Panc1 (cell line): ENCODE measurements around the gene FKBP1B. TPM values are rescaled to one million over a fixed set of nuclear protein-coding genes. Genes with fewer than 3 reads are reported as not detected.

ENCODE experiments used
- ATAC-seq: fragments of 200-7000 bp; cut with Tn5 transposase; 2 replicates; pipeline ENCODE4 v1.9.1; 2020; ENCODE audit warnings: mild to moderate bottlenecking, moderate library complexity
- BruUV-seq: library from RNA; stranded (reverse); fragments of 400-500 nt; replicated peaks from 2 replicates; lab custom pipeline; 2021; lab: Mats Ljungman, UMichigan
- CTCF ChIA-PET: fragments of 300-600 bp; sonication (Branson Sonifier 250); formaldehyde crosslinking; loops from one replicate; lab custom pipeline; 2022; ENCODE audit warnings: antibody characterized with exemption; lab: Charles Lee
- POLR2A ChIA-PET: fragments of 300-600 bp; sonication (Branson Sonifier 250); formaldehyde crosslinking; loops from one replicate; lab custom pipeline; 2022; ENCODE audit warnings: antibody characterized with exemption; lab: Charles Lee
- DNase-seq: peaks from one replicate; pipeline ENCODE4 v3.0.0-alpha.2; 2010; ENCODE audit warnings: low read depth, low spot score
- H3K27ac ChIP-seq: 2 replicates; pipeline ENCODE4 v1.5.1; 2011; ENCODE audit warnings: mild to moderate bottlenecking, low read length, inconsistent platforms
- H3K27me3 ChIP-seq: fragments of 200-500 bp; sonication (Bioruptor generic); 2 replicates; pipeline ENCODE4 v1.6.0; 2014; ENCODE audit warnings: low read length, inconsistent platforms; ENCODE audit not compliant: control insufficient read depth, insufficient read depth
- H3K36me3 ChIP-seq: fragments of 200-500 bp; sonication (Bioruptor generic); 2 replicates; pipeline ENCODE4 v1.5.1; 2014; ENCODE audit warnings: inconsistent platforms, mild to moderate bottlenecking, low read length, moderate library complexity; ENCODE audit not compliant: control insufficient read depth, insufficient read depth
- H3K4me1 ChIP-seq: 2 replicates; pipeline ENCODE4 v1.5.1; 2011; ENCODE audit warnings: inconsistent platforms, mild to moderate bottlenecking, low read length, moderate library complexity; ENCODE audit not compliant: control insufficient read depth, insufficient read depth
- H3K4me3 ChIP-seq, 2 experiments: 2 replicates each; pipeline ENCODE4 v1.5.1; 2011 to 2012; ENCODE audit warnings: low read depth in 2 of 2, low read length in 2 of 2, mild to moderate bottlenecking in 2 of 2, inconsistent platforms in 1 of 2, moderate library complexity in 1 of 2
- H3K9me3 ChIP-seq: fragments of 200-500 bp; sonication (Bioruptor generic); 2 replicates; pipeline ENCODE4 v1.5.1; 2014; ENCODE audit warnings: low read depth, mild to moderate bottlenecking, inconsistent platforms, low read length, moderate library complexity; ENCODE audit not compliant: control insufficient read depth, insufficient read depth
- CTCF ChIP-seq: fragments of 450-650 bp; IDR thresholded peaks from 2 replicates; pipeline ENCODE4 v1.5.1; 2017; ENCODE audit warnings: mild to moderate bottlenecking
- POLR2AphosphoS5 ChIP-seq: IDR thresholded peaks from 2 replicates; pipeline ENCODE4 v1.6.1; 2012; ENCODE audit warnings: mild to moderate bottlenecking, low read depth, low read length, moderate library complexity
- REST ChIP-seq, 2 experiments: IDR thresholded peaks; 2 replicates each; pipeline ENCODE4 v1.6.1; 2011 to 2012; ENCODE audit warnings: low read depth in 2 of 2, control low read depth in 1 of 2, low read length in 1 of 2, mild to moderate bottlenecking in 1 of 2, moderate library complexity in 1 of 2; ENCODE audit not compliant: insufficient read depth in 1 of 2
- SIN3A ChIP-seq: IDR thresholded peaks from 2 replicates; pipeline ENCODE4 v1.6.1; 2012; ENCODE audit warnings: low read depth, mild to moderate bottlenecking, low read length, moderate library complexity, borderline replicate concordance; ENCODE audit not compliant: insufficient read depth
- TCF7L2 ChIP-seq: IDR thresholded peaks from 2 replicates; pipeline ENCODE4 v1.6.1; 2011; ENCODE audit warnings: mild to moderate bottlenecking, low read depth, low read length, inconsistent platforms
- in situ Hi-C: cut with HindIII; loops from 2 replicates; pipeline ENCODE4 v1.10.0; 2016; ENCODE audit warnings: low sequenced_read_pairs, low pct_unique_long_range_greater_than_20kb
- intact Hi-C: fragments of 100-400 bp; cut with micrococcal nuclease; formaldehyde crosslinking; loops from one replicate; pipeline ENCODE4 v1.10.0; 2022; ENCODE audit not compliant: unreplicated experiment
- total RNA-seq: library from RNA; stranded (reverse); gene quantifications from one replicate; pipeline ENCODE4 v1.2.1, GENCODE V29; 2021; ENCODE audit not compliant: unreplicated experiment

The FKBP1B gene
- total RNA-seq, 1 experiment from 2014 or later: 19.9 TPM

GRCh38 chr2:24018241-24018640, 31.3 kb upstream of the FKBP1B start:
- intact Hi-C loops: no loop called here

GRCh38 chr2:24019729-24020128, 29.8 kb upstream of the FKBP1B start:
- Histone ChIP-seq H3K36me3 (no peaks in the 10 kb centered on the region), H3K27me3 (no peaks in the 10 kb centered on the region), H3K9me3 (no peaks in the 10 kb centered on the region), H3K4me3 (no peak overlapping the region), H3K4me1 (peaks cover 20% of the 10 kb centered on the region), H3K27ac (no peak overlapping the region)
- CTCF ChIA-PET: no interaction called here
- no TSS peak for BruUV-seq
- ATAC-seq: no peak
- in situ Hi-C loops (no loop called here), intact Hi-C loops (no loop called here)
- TF ChIP-seq POLR2AphosphoS5 (no peak), REST (IDR thresholded peaks at IDR 0.05; ENCODE audit: insufficient read depth in 1 of 2, low read depth in 2 of 2, low read length in 1 of 2) (no peak), CTCF (no peak), TCF7L2 (no peak), SIN3A (no peak)
- POLR2A ChIA-PET: no interaction called here
- no peak for DNase-seq

More at GRCh38 chr2:24018241-24018640, 31.3 kb upstream of the FKBP1B start:
- Histone ChIP-seq H3K27me3 (no peaks in the 10 kb centered on the region), H3K4me3 (no peak overlapping the region), H3K27ac (no peak overlapping the region), H3K9me3 (no peaks in the 10 kb centered on the region), H3K4me1 (peaks cover 20% of the 10 kb centered on the region), H3K36me3 (no peaks in the 10 kb centered on the region)
- no peak for TF ChIP-seq REST (IDR thresholded peaks at IDR 0.05; ENCODE audit: insufficient read depth in 1 of 2, low read depth in 2 of 2, low read length in 1 of 2)
- no peak for TF ChIP-seq SIN3A
- TF ChIP-seq CTCF: no peak
- TF ChIP-seq POLR2AphosphoS5: no peak
- no peak for TF ChIP-seq TCF7L2
- CTCF ChIA-PET: no interaction called here
- POLR2A ChIA-PET: no interaction called here
- ATAC-seq: no peak
- in situ Hi-C loops: no loop called here
- no peak for DNase-seq
- BruUV-seq: no TSS peak
